NK-92 (cell line): ENCODE results near the gene GRID1.

ENCODE experiments used
- DNase-seq: peaks from one replicate; lab custom pipeline; 2025; ENCODE audit not compliant: unreplicated experiment; lab: John Stamatoyannopoulos, UW

The GRID1 gene

GRCh38 chr10:86269332-86269731 lies 97.3 kb downstream of the GRID1 start:
- DNase-seq: no peak

- DNase-seq: no peak
Measured at GRCh38 chr10:86267286-86268195, 99.1 kb downstream of the GRID1 start.

GRCh38 chr10:86266446-86267242 lies 100.0 kb downstream of the GRID1 start:
- no peak for DNase-seq

- DNase-seq: no peak
Measured at GRCh38 chr10:86265895-86266259, 100.7 kb downstream of the GRID1 start.

- DNase-seq: no peak
Measured at GRCh38 chr10:86265236-86265894, 101.2 kb downstream of the GRID1 start.

- no peak for DNase-seq
Measured at GRCh38 chr10:86264481-86265231, 101.9 kb downstream of the GRID1 start.

- DNase-seq: no peak
Measured at GRCh38 chr10:86263907-86264306, 102.7 kb downstream of the GRID1 start.

GRCh38 chr10:86263209-86263608 lies 103.4 kb downstream of the GRID1 start:
- DNase-seq: no peak

GRCh38 chr10:86262688-86263181 lies 103.9 kb downstream of the GRID1 start:
- DNase-seq: no peak

GRCh38 chr10:86261941-86262687 lies 104.5 kb downstream of the GRID1 start:
- no peak for DNase-seq

- no peak for DNase-seq
Measured at GRCh38 chr10:86261470-86261869, 105.1 kb downstream of the GRID1 start.

- DNase-seq: no peak
Measured at GRCh38 chr10:86260564-86260963, 106.0 kb downstream of the GRID1 start.

GRCh38 chr10:86259901-86260562 lies 106.6 kb downstream of the GRID1 start:
- no peak for DNase-seq

- no peak for DNase-seq
Measured at GRCh38 chr10:86258941-86259340, 107.7 kb downstream of the GRID1 start.

- DNase-seq: no peak
Measured at GRCh38 chr10:86258499-86258898, 108.1 kb downstream of the GRID1 start.

- DNase-seq: no peak
Measured at GRCh38 chr10:86257683-86258082, 108.9 kb downstream of the GRID1 start.

GRCh38 chr10:86256690-86257315 lies 109.8 kb downstream of the GRID1 start:
- DNase-seq: no peak

- DNase-seq: no peak
Measured at GRCh38 chr10:86255405-86256251, 111.0 kb downstream of the GRID1 start.
